GM21526 (cell line): ENCODE measurements around the gene RAB6B.

Experiments
- ATAC-seq: cut with Tn5 transposase; IDR thresholded peaks from one replicate; pipeline ENCODE4 v1.9.1; 2021; ENCODE audit warnings: moderate library complexity; ENCODE audit not compliant: unreplicated experiment, low FRiP score

The RAB6B gene

DNA sequence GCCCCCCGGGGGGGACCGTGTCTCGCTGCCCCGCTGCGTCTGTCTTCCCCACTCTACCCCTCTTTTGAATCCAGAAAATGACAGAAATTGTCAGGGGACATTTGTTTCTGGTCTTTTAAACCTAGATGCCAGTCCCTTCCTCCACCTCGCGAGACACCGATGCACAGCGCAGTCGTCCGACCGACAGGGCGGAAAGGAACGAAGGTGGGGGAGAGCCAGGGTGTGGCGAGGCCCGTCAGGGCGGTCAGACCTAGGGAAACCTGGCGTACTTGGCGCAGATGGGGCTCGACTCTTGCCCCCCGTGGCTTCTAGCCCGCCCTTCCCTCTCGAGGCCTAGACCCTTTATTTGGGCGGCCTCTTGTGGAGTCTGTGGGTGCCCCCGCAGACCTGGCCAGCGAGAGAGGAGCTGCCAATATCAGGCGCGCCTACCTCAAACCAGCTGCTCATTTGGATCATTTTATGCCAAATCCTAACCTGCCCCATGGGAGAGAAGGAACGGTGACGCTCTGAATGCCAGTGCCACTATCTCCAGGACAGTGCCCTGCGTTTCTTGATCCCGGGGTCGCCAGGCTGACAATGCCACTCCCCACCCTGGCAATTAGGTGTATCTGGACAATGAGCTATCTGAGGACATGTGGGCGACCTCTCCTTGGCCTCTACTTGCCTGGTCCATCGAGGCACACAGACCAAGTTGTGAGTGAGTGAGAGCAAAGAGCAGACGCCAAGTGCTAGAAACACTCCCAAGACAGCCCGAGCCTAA lies 500 bp upstream of the RAB6B start:
- no peak for ATAC-seq

DNA sequence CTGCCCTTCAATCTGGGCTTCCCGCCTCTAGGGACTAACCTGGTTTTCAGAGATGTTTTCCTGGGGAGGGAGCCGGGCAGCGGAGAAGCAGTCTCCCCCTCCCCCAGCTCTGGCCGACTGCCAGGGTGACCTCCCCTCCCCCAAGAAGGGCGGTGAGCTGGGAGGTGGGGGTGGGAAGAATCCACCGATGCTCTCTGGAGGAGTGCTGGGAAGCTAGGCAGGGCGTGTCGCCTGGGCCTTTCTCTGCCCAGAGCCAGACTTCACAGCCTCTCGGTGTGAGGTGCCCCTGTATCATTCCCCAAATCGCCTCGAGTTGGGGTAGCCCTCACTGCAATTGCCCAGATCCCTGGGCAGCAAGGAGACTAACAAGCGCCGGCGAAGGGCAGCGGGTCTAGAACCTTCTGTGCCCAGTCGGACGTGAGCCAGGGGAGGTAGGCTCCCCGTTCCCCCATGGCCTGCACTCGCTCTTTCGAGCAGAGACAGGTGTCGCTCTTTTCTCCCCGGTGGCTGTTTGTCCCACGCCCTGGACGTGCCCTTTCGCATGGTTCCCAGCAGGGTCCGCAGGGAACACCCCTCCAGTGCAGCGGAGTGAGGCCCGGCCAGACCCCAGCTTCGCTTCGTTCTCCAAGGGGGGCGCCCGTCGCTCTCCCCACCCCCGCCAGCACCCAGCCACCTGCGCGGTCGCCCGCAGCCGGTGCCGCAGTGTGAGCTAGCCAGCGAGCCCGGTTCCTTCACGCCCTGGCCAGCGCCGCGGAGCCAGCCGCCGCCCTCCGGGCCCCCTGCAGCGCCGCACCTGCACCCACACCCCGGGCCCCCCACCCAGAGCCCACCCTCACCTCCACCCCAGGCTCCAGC lies 1.1 kb downstream of the RAB6B start:
- no peak for ATAC-seq

DNA sequence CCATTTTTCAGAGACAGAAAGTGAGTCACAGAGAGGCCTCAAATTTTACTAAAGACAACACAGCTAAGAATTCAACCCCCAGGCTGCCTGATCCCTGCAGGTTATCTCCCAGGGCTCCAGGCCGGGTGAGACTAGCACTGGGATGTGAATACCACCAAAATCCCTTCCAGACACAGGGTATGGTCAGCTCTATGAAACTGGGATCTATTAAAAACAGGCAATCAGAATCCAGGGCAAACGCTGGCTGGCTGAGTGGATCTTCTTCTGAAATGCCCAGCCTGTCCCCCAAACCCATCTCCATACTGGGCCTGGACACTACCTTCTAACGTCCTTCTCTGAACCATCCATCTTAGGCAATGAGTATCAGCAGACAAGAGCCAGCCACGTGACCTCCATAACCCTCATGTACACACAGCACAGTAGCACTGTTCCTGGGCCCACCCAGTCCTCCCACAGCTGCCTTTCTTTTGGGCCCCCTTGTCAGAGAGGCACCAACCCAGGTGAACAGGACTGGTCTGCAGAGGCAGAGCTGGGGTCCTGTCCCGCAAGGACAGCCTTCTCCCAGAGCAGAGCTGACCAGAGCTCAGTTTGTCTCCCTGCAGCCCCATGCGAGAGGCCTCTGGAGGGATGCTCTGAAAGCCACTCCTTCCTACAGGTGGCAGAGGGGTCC lies 1.9 kb downstream of the RAB6B start:
- no peak for ATAC-seq

DNA sequence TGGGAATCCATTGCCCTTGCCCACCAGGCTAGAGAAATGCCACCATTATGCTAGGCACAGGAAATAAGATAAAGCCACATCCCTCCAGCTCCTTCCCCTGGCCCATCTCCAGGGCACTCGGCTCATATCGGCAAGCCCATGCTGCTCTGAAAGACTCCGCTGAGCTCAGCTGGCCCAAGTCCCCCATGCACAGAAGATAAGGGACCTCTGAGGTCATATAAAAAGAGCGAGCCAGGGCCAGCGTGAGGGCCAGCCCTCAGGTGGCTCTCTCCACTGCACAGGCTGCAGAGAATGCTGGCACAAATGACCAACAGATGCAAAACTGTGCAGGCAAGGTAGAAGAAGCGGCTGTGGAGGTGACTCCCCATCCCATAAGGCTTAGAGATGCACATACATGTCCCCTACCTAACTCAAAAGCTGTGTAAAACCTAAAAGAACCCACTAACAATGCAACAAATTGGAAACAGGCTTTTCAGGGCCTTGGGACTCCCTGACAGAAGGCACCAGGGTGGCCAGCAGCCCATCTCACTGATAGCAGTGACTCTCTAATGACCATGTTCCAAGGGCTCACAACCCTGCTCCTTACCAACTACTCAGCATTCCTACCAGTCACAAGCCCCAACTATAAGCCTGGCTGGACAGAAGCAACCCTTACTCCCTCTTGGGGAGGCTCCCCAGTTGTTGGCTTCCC lies 3.0 kb downstream of the RAB6B start:
- no peak for ATAC-seq

DNA sequence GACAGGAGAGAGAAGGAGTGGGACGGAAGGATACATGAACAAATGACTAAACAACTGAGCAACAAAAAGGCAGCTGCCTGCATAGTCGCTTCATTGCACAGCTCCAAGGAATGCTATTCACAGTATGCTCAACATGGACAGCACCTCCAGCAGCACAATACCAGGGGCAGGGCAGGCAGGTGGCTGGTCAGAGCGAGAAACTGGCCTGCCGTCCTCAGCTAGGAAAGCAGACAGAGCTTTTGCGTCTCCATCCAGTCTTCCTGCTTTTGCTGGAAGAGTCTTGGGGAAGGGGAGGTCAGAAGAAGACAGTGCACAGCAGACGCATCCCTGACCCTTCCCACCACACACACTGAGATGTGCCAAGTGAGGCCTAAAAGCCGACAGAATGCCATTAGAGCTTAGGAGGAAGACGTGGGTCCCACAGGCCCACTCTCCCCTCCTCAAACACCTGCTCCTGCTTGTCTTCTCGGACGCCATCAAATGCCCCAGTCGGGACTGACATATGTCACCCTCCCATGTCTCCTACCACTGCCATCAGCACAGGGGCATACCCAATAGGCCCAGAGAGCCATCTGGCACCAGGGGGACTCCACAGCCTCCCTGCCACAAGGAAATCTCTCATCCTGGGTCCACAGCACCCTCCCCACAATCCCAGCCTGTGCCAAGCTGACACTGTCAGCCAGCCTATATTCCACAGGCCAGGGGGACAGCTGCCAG lies 3.9 kb downstream of the RAB6B start:
- no peak for ATAC-seq

DNA sequence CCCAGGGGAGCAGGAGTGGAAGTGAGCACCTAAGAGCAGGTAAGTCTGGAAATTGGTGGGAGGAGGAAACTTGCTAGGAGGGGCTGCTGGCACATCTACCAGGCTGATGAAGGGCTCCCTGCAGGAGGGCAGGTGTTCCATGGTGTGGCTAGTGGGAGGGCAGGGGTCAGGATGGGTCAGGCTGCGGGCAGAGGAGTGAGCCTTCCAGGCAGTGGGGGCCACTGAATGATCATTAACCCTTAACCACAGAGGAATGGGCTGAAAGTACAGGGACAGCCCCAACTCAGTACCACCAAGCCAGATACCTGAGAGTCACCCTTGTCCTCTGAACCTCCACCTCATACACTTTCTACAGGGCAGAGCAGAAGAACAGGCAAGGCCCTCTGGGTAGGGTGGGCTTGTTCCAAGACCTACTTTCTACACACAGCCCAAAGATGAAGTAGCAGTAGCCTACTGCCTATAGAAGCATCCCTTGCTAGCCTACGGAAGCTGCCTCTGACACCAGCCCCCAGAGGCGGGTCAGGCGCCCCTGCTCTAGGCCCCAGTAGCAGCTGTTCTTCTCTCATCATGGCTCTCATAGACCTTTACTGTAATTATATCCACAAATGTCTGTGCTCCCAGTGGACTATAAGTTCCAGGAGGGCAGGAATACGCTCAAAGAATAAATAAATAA lies 4.6 kb downstream of the RAB6B start:
- no peak for ATAC-seq

DNA sequence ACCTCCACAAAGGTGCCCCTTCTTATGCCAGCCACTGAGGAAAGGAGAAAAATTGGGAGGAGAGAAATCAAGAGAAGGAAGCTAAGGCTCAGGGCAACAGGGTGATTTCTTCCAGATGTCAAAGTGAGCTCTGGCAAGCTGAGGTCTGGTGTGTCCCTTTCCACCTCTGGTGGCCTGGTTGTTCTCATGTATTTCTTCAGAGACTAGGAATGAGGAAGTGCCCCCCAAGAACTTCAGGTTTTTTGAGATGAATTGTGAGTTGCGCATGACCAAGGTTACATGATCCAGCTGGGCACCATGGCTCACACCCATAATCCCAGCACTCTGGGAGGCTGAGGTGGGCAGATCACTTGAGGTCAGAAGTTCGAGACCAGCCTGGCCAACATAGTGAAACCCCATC lies 5.6 kb downstream of the RAB6B start:
- ATAC-seq: no peak

DNA sequence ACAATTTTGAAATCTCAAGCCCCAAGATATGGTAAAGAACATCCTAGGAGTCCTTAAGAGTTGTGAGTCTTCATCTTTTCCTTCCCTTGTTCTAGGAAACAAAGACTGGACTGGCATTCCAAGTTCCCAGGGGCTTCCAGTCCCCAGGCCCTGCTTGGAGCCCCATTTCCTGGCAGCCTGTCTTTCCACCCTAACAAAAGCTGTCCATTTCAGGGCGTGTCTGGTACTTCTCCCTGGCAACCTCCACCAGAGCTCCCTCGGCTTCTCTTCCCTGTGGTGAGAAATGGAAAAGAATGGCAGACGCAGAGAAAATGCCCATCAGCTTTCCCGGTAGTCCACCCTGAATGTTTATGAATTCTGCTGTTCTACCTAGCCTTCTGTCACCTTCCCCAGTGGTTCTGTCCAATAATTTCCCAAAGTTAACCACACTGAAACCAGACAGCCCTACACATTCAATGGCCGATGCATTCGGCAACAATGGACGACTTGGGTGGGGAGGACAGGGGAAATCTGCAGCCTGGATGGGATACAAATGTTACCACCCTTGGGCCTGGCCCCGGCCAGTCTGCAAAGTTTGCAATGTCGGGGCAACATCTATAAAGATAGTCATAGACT lies 6.8 kb downstream of the RAB6B start:
- no peak for ATAC-seq

DNA sequence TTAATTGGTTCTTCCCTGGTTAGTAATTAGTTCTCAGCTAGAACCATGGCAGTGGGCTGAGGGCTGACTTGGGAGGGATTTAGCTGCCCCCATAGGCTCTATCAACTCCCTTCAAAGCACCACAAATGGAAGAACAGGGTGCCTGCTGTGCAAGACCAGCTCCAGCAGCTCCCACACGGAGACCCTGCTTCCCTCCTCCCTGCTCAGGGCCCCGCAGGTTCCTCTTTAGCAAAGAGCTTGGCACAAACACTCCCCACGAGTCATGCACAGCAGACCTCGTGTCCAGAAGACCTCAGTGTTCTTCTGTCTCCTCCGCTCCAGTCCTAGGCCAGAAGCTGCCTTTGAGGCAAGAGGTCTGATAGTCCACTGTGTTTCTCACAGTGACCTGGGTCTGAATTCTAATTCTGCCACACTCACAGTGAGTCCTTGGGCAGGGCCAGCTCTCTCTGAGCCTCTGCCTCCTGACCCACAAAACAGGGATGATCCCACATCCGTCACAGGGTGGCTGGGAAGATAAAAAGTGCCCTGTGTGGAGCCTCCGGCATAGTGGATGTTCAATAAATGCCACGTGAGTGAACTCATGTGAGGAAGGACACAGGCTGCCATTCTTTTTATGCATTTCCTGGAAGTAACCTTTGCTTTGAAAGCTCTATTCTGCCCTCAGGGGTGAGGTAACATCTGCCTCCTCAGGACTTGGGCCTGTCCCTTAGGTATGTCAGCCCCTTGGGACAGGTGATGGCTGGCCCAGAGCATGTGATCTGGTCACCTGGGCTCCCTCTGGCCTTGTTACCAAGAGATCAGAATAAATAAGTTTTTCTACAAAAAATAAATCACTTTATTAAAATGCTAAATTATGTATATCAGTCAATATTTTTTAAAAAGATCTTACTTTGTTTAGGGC lies 7.6 kb downstream of the RAB6B start:
- ATAC-seq: no peak

DNA sequence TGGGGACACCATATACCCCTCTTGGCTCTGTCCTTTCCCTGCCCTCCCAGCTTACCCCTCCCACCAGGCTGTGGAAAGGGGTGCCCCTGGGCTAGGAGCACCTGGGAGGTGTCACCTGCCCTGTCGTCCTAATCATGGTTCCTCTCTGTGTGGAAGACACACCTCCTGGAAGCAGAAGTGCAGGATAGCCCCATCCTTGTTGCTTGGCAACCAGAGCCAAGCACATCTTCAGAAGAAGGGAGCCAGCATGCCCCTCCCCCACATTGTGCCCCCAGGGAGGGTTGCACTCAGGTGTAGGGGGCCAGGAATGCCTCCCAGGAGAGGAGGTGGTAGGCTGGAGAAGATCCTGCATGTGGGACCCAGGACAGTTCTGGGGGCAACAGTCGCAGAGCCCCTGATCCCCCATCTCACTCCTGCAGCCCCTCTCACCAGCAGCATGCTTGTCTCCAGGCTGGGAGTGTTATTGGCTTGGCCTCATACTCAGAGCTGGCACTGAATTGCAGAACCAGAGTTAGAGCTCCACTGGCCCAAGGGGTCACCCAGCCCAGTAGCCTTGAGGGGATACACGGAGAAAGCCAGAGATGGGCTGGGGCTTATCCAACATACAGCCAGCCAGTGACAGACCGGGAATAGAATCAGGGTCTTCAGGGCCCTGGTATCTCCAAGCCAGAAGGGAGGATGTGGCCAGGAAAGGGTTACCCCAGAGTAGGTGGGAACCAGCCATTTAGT lies 8.4 kb downstream of the RAB6B start:
- no peak for ATAC-seq

DNA sequence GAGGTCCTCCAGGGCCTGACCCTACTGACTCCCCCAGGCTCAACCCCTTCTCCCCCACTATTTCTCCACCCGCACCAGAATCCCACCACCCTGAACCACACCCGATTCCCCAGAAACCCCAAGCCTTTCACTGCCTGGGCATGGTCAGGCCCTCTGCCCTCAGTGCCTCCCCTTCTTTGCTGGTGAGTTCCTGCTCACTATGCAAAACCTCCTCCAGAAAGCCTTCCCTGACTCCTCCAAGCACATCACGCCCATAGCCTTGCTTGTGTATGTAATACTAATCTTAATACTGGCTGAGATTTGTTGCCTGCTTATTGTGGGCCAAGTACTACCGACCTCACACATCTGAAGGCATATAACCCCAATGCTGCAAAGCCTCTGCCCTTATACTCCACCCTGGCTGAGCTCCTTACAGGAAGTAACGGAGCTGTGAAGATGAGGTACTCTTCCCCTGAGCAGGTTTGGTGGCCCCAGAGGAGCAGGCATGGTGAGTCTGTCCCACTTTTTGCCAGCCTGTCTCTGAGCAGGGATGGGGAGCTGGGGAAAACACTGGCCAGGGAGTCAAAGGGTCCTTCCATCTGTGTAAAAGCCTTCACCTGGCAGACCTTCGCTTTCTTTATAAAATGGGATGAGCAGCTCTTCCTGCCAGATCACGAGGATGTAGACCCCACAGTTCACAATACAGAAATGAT lies 9.5 kb downstream of the RAB6B start:
- no peak for ATAC-seq

DNA sequence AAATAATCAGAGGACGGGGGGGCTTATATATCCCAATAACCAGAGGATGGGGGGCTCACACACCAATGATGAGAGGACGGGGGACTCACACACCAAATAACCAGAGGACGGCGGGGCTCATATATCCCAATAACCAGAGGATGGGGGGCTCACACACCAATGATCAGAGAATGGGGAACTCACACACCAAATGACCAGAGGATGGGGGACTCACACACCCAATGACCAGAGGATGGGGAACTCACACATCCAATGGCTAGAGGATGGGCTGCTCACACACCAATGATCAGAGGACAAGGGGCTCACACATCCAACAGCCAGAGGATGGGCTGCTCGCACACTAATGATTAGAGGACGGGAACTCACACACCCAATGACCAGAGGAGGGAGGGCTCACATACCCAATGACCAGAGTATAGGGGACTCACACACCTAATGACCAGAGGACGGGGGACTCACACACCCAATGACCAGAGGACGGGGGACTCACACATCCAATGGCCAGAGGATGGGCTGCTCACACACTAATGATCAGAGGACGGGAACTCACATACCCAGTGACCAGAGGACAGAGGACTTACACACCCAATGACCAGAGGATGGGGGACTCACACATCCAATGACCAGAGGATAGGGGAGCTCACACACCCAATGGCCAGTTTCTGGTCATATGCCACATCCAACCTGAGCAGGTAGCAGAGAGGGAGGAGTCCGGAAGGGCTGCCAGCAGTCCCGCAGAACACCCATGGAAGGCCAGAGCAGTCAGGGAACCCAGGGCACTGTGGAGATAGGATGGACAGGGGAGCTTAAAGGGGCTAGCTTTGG lies 10.6 kb downstream of the RAB6B start:
- no peak for ATAC-seq

DNA sequence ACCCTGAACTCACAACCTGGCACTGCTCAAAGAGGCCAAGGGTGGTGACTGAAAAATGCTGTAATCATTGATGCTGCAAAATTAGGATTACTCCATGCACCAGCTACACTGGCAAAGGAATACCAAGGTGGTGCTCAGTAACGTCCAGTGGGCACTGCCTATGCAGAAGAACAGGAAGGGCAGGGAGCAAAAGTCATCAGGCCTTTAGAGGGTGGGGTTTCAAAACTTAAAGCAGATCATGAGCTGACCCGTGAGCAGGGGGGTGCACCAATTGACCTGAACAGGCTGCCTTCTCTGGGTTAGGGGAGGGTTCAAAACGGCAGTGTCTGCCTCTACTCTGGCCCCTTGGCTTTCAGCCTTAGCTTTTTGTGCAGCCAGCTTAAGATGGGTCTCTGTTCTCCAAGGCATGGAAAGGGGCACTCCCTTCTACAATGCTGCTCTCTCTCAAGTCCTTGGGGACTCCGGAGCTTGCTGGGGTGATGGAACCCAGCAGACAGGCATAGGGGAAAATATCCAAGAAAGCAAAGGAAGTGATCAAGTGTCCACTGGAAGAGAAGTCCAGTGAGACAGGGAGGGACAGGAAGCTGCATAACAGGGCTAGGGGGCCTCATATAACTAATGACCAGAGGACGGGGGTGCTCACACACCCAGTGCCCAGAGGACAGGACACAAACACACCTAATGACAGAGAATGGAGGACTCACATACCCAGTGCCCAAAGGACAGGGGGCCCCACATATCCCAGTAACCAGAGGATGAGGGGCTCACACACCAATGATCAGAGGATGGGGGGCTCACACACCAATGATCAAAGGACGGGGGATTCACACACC lies 11.4 kb downstream of the RAB6B start:
- ATAC-seq: no peak

DNA sequence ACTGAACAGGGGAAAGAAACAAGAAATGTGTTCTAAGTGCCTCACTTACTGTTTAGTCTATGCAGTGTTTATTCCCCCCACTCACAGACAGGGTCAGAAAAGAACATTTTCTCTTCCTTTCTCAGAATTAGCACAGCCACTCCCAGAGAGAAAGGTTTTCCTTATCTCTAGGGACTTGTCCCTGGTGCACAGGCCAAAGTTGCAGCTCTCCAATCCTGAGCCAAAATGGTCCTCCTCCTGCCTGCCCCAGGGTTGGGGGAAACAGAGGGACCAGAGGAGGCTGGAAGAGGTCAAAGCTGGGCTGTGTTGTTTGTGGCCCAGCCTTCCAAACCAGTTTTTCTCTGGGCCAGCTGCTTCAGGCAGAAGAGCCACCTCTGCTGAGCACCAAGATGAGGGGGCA lies 12.0 kb downstream of the RAB6B start:
- ATAC-seq: no peak

DNA sequence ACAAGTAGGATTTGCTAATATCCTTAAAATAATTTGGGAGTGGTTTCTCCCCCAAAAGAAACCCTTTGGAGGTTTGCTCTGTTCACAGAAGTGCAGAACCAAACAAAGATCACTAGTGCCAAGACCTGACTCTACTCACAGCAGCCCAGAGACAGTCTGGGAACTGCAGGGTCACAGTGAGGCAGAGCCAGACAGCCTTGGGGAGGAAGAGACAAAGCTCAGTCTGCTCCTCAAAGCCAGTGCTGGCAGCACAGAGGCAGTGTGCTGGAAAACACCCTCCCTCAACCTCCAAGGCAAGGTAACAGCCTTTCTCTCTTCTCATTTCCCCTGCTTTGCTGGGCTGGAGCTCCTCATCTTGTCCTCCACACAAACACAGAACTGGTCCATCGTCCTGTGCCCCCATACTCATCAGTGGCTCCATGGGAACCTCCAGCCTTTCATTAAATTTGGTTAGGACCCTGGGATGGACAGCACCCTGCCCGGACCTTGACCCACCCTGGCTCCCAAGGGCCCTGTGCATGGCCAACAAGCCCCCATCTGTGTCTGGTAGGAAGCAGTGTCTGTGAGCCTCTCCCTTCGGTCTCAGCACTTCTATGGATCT lies 12.6 kb downstream of the RAB6B start:
- no peak for ATAC-seq
